HPDE6-E6E7 (cell line): ENCODE data around the gene ZNF385C.

Experiments used
- DNase-seq: peaks from one replicate; pipeline ENCODE4 v3.0.0; 2011; ENCODE audit warnings: missing footprints; ENCODE audit errors: extremely low spot score

The ZNF385C gene

GRCh38 chr17:42124256-42124655 lies 26.0 kb upstream of the ZNF385C start:
- no peak for DNase-seq

DNA sequence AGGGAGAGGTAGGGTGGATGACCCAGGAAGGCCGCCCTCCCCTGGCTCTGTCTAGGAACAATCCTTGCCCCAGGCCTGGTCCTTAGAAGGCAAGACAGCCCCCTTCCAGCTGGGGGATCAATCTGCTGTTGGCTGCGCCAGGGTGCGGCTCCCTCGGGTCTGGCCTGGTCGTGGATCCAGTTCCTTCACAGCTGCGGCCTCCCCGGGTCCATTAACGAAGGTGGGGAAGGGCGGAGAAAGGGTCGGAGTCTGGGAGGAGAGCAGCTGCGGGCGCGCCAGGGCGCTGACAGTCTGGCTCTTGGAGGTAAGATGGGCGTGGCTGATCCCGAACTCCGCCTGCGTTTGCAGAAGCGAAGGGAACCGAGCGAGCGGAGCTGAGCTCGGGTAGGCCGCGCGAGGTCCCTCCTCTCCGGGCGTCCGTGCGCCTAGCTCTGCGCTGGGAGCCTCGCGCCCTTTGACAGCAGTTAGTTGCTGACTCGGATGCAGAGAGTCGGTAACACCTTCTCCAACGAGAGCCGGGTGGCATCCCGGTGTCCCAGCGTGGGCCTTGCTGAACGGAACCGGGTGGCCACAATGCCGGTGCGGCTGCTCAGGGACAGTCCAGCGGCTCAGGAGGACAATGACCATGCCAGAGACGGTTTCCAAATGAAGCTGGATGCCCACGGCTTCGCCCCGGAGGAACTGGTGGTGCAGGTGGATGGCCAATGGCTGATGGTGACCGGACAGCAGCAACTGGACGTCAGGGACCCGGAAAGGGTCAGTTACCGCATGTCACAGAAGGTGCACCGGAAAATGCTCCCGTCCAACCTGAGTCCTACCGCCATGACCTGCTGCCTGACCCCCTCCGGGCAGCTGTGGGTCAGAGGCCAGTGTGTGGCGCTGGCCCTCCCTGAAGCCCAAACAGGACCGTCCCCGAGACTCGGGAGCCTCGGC lies 24.4 kb upstream of the ZNF385C start, which contains the start of gene HSPB9:
TSS of gene HSPB9 (plus strand) at position 434 of the 933 bp plus-strand sequence. CDS start at position 481, 47 bp downstream.
- DNase-seq, result no peak

DNA sequence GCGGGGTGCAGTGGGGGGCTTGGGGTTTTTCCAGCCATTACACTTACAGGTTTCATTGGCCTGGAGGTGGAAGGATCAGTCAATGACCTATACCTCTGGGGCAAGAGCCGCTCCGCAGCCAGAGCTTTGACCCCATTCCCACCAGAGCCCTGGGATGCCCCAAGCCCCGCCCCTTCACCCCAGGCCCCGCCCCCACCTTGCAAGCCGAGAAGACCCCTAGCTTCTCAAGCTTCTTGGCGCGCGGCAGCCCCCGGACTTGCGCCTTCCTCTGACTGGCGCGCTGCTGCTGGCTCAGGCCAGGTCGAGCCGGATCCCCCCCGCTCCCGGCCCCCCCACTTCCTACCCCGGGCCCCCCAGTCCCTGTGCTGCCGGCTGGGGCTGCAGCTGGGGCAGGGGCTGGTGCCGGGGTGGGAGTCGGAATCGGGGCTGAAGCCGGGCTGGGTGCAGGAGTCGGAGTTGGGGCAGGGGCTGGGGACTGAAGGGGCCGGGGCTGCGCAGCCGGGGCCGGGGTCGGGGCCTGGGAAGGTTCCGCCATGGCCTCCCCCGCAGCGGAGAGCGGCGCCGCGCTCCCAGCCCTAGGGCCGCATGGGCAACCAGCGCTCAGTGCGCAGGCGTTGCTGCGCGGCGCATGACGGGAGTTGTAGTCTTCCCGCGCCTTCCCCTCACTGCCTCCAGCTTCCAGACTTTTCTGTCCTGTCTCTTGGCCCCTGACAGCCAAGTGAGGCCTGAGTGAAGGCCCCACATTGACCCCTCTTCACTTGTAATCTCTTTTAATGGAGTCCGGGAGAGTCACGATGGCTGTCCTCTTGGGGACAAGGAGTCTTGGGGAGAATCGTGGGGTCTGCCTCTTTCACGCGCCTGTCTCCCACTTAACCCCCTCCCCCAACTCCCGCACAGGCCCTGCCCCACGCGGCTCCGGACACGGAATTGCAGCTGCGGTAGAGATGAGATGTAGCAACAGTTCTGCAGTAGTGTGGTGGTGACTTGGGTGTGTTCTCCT lies 22.8 kb upstream of the ZNF385C start, which contains the start of gene KAT2A:
TSS of gene KAT2A (minus strand) at position 598 of the 1,000 bp plus-strand sequence. CDS start at position 535, 63 bp downstream.
- DNase-seq, result peak; percentile 92

GRCh38 chr17:42120161-42120769 lies 22.0 kb upstream of the ZNF385C start:
- DNase-seq, result no peak

- no peak for DNase-seq
Observed at GRCh38 chr17:42119301-42119700, 21.0 kb upstream of the ZNF385C start.

- no peak for DNase-seq
Observed at GRCh38 chr17:42118545-42118944, 20.3 kb upstream of the ZNF385C start.

DNA sequence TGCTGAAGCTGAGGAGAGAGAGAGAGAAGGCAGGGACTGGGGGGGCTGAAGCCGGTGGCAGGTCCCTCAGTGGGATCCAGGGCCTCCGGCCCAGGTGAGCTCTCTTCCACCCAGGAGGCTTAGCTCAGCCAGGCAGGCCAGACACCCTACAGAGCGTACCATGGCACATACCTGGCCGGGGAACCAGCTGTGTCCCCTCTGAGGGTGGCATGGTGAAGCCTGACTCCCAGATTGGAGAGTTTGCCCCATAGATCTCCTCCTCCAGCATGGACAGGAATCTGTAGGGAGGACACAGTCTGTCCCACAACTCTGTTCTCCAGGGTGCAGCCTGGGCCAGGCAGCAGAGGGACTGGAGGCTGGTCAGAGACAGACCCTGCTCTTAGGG lies 19.8 kb upstream of the ZNF385C start:
- no peak for DNase-seq

GRCh38 chr17:42117397-42118125 lies 19.3 kb upstream of the ZNF385C start:
- no peak for DNase-seq

GRCh38 chr17:42116705-42117396 lies 18.6 kb upstream of the ZNF385C start:
- peak; percentile 56 for DNase-seq

DNA sequence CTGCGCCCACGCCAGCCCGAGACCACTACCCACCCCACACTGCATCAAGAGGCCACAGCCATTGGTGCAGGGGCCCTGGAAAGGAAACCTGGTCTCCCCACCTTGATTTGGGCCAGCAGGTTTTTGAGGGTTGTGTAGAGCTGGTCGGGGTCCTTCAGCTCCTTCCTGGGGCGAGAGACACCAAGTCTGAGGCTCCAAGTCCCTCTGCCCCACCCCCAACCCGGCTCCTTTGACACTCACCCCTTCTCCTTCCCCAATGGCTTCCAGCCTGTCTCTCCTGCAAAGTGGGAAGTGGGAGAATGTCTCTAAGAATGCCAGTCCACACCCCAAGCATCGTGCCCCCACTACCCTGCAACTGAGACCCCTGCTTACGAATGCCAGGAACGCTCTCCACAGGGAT lies 15.8 kb upstream of the ZNF385C start:
- no peak for DNase-seq

DNA sequence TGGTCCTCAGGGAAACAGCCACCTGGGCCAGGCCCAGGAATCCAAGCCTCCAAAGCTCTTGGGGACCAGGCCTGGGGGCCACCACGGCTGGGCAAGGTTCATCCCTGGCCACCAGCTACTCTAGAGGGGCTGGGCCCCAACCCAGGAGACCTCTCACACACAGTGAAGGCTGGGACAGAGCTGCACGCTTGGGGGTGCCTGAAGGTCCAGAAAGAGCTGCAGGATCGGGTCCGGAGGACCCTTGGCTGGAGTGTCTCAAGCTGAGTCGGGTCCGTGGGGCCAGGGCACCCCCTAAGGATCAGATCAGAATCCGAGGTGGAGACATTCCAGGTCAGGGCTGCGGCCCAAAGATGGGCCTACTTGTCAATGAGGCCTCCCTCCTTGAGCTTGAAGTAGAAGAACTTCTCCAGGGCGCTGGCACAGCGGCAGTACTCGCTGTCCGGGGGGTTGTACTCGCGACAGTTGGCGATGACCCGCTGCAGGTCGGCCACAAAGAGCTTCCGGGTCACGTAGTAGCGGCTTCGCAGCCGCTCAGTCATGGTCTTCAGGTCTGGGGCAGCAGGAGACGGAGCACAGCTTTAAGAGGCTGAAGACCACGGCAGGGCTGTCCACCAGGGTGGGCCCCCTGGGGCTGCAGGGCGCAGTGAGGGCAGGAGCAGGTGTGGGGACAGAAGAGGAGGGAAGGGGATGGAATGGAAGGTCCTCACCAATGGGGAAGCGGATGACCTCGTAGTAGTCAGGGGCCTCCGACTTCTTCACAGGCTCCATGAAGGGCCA lies 15.2 kb upstream of the ZNF385C start:
- DNase-seq, result no peak

GRCh38 chr17:42112552-42113176 lies 14.4 kb upstream of the ZNF385C start, which contains the start of gene DHX58:
Gene DHX58 (minus strand): TSS chr17:42112714. CDS start chr17:42111892, 822 bp downstream.
- peak; percentile 93 for DNase-seq

DNA sequence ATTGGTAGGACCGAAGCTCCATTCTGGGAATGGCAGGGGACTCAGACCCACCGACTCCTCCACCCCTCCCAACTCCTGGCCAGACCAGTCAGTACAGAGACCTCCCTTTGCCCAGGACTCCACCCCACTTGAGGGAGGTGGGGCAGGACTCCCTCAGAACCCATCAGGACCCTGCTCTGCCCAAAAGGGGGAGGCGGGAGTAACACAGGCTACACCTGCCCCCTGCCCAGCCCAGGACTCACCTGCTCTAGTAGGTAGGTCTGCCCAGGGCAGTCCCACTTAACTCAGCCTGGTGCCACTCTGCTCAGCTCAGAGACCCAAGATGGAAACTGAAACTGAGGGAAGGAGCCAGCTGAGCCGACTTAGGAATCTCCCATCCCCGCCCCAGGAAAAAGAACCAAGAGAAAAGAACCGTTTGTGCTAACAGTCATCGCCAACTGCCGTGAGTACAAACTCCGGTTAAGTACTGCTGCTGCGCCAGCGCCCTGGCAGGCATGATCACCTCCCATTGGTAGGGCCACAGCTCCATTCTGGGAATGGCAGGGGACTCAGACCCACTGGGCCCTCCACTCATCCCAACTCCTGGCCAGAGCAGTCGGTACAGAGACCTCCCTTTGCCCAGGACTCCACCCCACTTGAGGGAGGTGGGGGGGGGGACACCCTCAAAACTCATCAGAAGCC lies 13.7 kb upstream of the ZNF385C start:
- DNase-seq, result peak; percentile 38

DNA sequence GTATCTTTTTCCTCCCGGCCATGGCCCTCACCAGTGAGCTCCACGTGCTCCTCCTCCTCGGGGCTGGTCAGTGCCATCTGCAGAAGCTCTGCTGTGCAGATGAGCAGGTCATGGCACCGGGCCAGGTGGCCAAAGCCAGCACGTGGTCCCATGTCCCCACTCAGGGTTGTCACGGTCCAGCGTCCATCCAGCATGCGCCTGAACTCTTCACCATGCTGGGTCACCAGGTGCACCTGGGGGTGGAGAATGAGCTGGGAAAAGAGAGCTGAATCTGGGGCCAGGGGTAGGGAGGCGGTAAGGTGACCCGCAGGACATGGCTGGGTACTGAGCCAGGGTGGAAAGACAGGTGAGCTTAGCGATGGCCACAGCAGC lies 13.0 kb upstream of the ZNF385C start:
- DNase-seq, result no peak

DNA sequence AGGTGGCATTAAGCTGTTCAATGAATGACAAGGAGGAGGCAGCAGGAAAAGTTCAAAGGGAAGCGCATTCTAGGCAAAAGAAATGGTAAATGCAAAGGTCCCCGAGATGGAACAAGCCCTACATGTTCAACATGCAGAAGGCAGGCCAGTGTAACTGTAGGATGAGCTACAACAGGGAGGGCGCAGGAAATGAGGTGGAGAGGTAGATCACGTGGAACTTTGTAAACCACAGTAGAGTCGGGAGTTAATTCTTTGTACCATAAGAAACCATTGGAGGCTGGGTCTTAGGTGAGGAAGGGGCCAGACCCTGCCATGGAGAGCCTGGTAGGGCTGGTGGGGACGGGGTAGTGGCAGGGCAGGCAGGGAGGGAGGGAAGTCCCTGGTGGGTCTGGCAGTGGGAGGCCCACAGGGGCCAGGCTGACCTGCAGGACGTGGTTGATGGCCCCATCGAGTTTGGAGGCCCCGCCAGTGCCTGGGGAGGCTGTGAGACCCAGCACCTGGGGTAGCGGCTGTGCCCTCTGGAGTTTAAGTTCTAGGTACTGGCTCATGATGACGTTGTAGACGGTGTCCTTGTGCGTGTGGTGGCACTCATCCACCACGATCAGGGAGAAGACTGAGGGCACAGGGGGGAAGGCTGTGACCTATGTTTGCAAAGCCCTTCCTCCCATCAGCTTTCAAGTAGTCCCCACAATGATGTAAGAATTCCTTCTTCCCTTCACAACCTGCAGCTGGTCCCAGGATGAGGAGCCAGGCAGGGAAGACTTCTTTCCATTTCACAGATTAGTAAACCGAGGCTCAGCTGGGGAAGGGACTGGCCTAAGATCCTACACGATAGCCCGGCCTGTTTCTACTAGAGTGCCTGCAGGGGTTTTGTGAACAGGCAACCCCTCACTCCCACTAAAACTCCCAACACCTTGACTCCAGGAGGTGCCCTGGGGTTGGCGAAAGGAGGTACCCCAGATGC lies 12.3 kb upstream of the ZNF385C start:
- no peak for DNase-seq

GRCh38 chr17:42109086-42109485 lies 10.8 kb upstream of the ZNF385C start:
- no peak for DNase-seq
